HG03439 (cell line): ENCODE results near the gene SETD7.
A peak's percentile ranks its signal among the peaks of the same experiment; 100 is the strongest.

Experiments
- ATAC-seq: cut with Tn5 transposase; IDR thresholded peaks from one replicate; pipeline ENCODE4 v1.9.1; 2021; ENCODE audit warnings: mild to moderate bottlenecking, moderate library complexity; ENCODE audit not compliant: unreplicated experiment

SETD7 gene

GRCh38 chr4:139556071-139556723 lies at the start of gene SETD7:
TSS of gene SETD7 (minus strand) at chr4:139556219. CDS start at chr4:139556137, 82 bp downstream.
- ATAC-seq, result peak; percentile 41

- no peak for ATAC-seq
These were observed 49.5 kb upstream of the SETD7 start for GRCh38 chr4:139605516-139605915.

- peak; percentile 61 for ATAC-seq
These were observed 47.8 kb upstream of the SETD7 start for GRCh38 chr4:139603576-139604410.

GRCh38 chr4:139602776-139603360 lies 46.8 kb upstream of the SETD7 start:
- no peak for ATAC-seq

GRCh38 chr4:139600662-139601061 lies 44.6 kb upstream of the SETD7 start:
- no peak for ATAC-seq

GRCh38 chr4:139599594-139600374 lies 43.8 kb upstream of the SETD7 start:
- ATAC-seq, result no peak

GRCh38 chr4:139599076-139599475 lies 43.1 kb upstream of the SETD7 start:
- ATAC-seq, result no peak

GRCh38 chr4:139596684-139597279 lies 40.8 kb upstream of the SETD7 start:
- no peak for ATAC-seq

- no peak for ATAC-seq
These were observed 40.1 kb upstream of the SETD7 start for GRCh38 chr4:139596034-139596683.

GRCh38 chr4:139594591-139595185 lies 38.7 kb upstream of the SETD7 start:
- ATAC-seq, result no peak

GRCh38 chr4:139593091-139593564 lies 37.1 kb upstream of the SETD7 start:
- ATAC-seq, result no peak

GRCh38 chr4:139589336-139590018 lies 33.5 kb upstream of the SETD7 start:
- ATAC-seq, result no peak

- no peak for ATAC-seq
These were observed 31.4 kb upstream of the SETD7 start for GRCh38 chr4:139587446-139587845.

- no peak for ATAC-seq
These were observed 29.5 kb upstream of the SETD7 start for GRCh38 chr4:139585473-139585872.

GRCh38 chr4:139584784-139585183 lies 28.8 kb upstream of the SETD7 start:
- no peak for ATAC-seq

- ATAC-seq, result no peak
These were observed 28.0 kb upstream of the SETD7 start for GRCh38 chr4:139584013-139584412.

GRCh38 chr4:139582044-139582443 lies 26.0 kb upstream of the SETD7 start:
- ATAC-seq, result no peak

- ATAC-seq, result no peak
These were observed 25.1 kb upstream of the SETD7 start for GRCh38 chr4:139581096-139581495.

GRCh38 chr4:139576219-139576618 lies 20.2 kb upstream of the SETD7 start:
- no peak for ATAC-seq
